Measurements from ENCODE around the gene KCNMB2. TPM values are rescaled to one million over a fixed set of nuclear protein-coding genes. Genes with fewer than 3 reads are reported as not detected.
"Not testable (repeated sequence)": the region's sequence is repeated elsewhere in the genome, so short reads cannot be mapped to it uniquely, and the experiment has no call there.

KCNMB2 gene
- total and polyA plus RNA-seq, 8 donors = 0.48 to 3.7 (median 1.8) TPM; not detected in 4

DNA sequence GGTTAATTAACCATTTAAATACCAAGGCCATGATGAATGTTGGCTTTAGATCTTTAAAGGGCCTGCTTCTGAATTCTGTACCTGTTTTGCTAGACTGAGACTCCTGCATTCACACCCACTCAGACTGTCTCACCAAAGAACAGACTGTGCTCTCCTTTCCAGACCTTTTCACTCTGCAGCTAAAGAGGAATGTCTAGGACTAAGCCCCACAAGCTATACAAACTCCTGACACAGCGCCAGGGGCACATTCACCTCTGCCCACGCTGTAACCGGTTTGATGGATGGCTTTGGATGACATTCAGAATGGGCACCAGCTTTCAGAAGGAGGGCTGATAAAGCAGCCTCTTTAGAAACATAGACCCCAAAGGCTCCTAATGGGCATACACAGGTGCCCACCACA is 200.1 kb downstream of the KCNMB2 start:
- no peak overlapping the region for H3K27ac ChIP-seq
- no peak overlapping the region for H3K4me3 ChIP-seq
- H3K27me3 ChIP-seq = no peaks in the 10 kb centered on the region
- peak; percentile 39 to 53 for DNase-seq
- no peaks in the 10 kb centered on the region for H3K36me3 ChIP-seq
- WGBS, 5 donors = 22 to 53% (median 40%) methylated on average over 3 of the region's 3 CpGs
- intact Hi-C loops (cut with DNase I; ENCODE audit: low total_unique reads) = no loop called here
- TF ChIP-seq, protein P1, sequence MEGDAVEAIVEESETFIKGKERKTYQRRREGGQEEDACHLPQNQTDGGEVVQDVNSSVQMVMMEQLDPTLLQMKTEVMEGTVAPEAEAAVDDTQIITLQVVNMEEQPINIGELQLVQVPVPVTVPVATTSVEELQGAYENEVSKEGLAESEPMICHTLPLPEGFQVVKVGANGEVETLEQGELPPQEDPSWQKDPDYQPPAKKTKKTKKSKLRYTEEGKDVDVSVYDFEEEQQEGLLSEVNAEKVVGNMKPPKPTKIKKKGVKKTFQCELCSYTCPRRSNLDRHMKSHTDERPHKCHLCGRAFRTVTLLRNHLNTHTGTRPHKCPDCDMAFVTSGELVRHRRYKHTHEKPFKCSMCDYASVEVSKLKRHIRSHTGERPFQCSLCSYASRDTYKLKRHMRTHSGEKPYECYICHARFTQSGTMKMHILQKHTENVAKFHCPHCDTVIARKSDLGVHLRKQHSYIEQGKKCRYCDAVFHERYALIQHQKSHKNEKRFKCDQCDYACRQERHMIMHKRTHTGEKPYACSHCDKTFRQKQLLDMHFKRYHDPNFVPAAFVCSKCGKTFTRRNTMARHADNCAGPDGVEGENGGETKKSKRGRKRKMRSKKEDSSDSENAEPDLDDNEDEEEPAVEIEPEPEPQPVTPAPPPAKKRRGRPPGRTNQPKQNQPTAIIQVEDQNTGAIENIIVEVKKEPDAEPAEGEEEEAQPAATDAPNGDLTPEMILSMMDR (IDR thresholded peaks at IDR 0.05) = no peak
- TF ChIP-seq POLR2AphosphoS5 (IDR thresholded peaks at IDR 0.05) = peak in 2 of 3 donors; percentile 8 to 16
- H3K4me1 ChIP-seq = peaks cover 0 to 4% (median 0%) of the 10 kb centered on the region in 4 donors
- no peaks in the 10 kb centered on the region for H3K9me3 ChIP-seq

GRCh38 chr3:178739720-178740119 is 203.5 kb downstream of the KCNMB2 start:
- Histone ChIP-seq H3K27ac (no peak overlapping the region), H3K4me3 (no peak overlapping the region), H3K9me3 (no peaks in the 10 kb centered on the region), H3K27me3 (no peaks in the 10 kb centered on the region), H3K4me1 (peaks cover 0 to 4% (median 0%) of the 10 kb centered on the region in 4 donors), H3K36me3 (no peaks in the 10 kb centered on the region)
- TF ChIP-seq POLR2A (IDR thresholded peaks at IDR 0.05) (no peak), EP300 (IDR thresholded peaks at IDR 0.05) (no peak), POLR2AphosphoS5 (IDR thresholded peaks at IDR 0.05) (no peak)
- TF ChIP-seq, protein P1 (IDR thresholded peaks at IDR 0.05) = no peak
- DNase-seq = no peak
- WGBS, 5 donors = 76 to 84% (median 79%) methylated on average over 3 of the region's 3 CpGs
- intact Hi-C loops (cut with DNase I; ENCODE audit: low total_unique reads) = no loop called here

DNA sequence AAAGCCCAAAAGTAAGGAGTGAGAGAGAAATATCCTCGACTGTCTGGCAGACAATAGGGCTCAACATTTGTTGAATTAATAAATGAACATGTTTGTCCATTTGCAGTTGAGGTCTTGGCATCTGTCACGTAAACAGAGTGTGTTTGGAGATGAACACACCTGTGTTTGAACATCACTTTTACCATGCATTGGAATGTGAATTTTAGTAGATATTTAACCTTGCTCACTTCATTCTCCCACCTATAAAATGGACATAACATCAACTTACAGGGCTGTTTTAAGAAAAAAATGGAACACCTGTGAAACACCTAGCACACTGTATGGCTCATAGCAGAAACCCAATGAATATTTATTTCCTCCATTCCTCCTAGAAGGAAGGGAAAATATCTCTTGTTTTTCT is 204.8 kb downstream of the KCNMB2 start:
- TF ChIP-seq POLR2AphosphoS5 (IDR thresholded peaks at IDR 0.05) = no peak
- no peak for TF ChIP-seq EP300 (IDR thresholded peaks at IDR 0.05)
- TF ChIP-seq, protein P1 (IDR thresholded peaks at IDR 0.05) = no peak
- TF ChIP-seq POLR2A (IDR thresholded peaks at IDR 0.05) = no peak
- Histone ChIP-seq H3K4me1 (no peaks in the 10 kb centered on the region), H3K36me3 (no peaks in the 10 kb centered on the region), H3K4me3 (no peak overlapping the region), H3K27me3 (no peaks in the 10 kb centered on the region), H3K27ac (no peak overlapping the region), H3K9me3 (peaks cover 0 to 7% (median 2%) of the 10 kb centered on the region in 4 donors)
- WGBS, 5 donors = 36 to 61% (median 52%) methylated on average over 2 of the region's 2 CpGs
- intact Hi-C loops (cut with DNase I; ENCODE audit: low total_unique reads) = no loop called here
- no peak for DNase-seq

- H3K4me1 ChIP-seq = no peaks in the 10 kb centered on the region
- DNase-seq = no peak
- H3K27me3 ChIP-seq = no peaks in the 10 kb centered on the region
- intact Hi-C loops (cut with DNase I; ENCODE audit: low total_unique reads) = no loop called here
- 57 to 73% (median 72%) methylated on average over 4 of the region's 4 CpGs for WGBS, 5 donors
- H3K9me3 ChIP-seq = peaks cover 0 to 16% (median 5%) of the 10 kb centered on the region in 4 donors
- no peaks in the 10 kb centered on the region for H3K36me3 ChIP-seq
- no peak overlapping the region for H3K27ac ChIP-seq
- TF ChIP-seq, protein P1 (IDR thresholded peaks at IDR 0.05) = no peak
- no peak for TF ChIP-seq POLR2AphosphoS5 (IDR thresholded peaks at IDR 0.05)
- no peak for TF ChIP-seq EP300 (IDR thresholded peaks at IDR 0.05)
- no peak for TF ChIP-seq POLR2A (IDR thresholded peaks at IDR 0.05)
- H3K4me3 ChIP-seq = no peak overlapping the region
These were observed 207.1 kb downstream of the KCNMB2 start for GRCh38 chr3:178743297-178743696.

DNA sequence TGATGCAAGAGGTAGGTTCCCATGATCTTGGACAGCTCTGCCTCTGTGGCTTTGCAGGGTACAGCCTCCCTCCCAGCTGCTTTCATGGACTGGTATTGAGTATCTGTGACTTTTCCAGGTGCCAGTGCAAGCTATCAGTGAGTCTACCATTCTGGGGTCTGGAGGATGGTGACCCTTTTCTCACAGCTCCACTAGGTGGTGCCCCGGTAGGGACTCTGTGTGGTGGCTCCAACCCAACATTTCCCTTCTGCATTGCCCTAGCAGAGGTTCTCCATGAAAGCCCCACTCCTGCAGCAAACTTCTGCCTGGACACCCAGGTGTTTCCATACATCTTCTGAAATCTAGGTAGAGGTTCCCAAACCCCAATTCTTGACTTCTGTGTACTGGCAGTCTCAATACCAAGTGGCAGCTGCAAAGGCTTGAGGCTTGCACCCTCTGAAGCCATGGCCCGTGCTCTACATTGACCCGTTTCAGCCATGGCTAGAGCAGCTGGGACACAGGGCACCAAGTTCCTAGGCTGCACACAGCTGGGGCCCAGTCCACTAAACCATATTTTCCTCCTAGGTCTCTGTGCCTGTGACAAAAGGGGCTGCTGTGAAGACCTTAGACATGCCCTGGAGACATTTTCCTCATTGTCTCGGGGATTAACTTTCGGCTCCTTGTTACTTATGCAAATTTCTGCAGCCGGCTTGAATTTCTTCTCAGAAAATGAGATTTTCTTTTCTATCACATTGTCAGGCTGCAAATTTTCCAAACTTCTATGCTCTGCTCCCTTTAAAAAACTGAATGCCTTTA is 209.8 kb downstream of the KCNMB2 start:
- H3K4me1 ChIP-seq; DNase-seq; intact Hi-C loops (cut with DNase I; ENCODE audit: low total_unique reads); H3K4me3 ChIP-seq; H3K27me3 ChIP-seq; H3K27ac ChIP-seq; H3K36me3 ChIP-seq: not testable (repeated sequence)
- H3K9me3 ChIP-seq = peaks cover 0 to 16% (median 5%) of the 10 kb centered on the region in 4 donors
- 59 to 97% (median 77%) methylated on average over 6 of the region's 6 CpGs for WGBS, 5 donors

Measured in stomach (tissue), 9 donors.